ENCODE results near the gene CNTROB.
A peak's percentile ranks its signal among the peaks of the same experiment; 100 is the strongest.

The CNTROB gene

DNA sequence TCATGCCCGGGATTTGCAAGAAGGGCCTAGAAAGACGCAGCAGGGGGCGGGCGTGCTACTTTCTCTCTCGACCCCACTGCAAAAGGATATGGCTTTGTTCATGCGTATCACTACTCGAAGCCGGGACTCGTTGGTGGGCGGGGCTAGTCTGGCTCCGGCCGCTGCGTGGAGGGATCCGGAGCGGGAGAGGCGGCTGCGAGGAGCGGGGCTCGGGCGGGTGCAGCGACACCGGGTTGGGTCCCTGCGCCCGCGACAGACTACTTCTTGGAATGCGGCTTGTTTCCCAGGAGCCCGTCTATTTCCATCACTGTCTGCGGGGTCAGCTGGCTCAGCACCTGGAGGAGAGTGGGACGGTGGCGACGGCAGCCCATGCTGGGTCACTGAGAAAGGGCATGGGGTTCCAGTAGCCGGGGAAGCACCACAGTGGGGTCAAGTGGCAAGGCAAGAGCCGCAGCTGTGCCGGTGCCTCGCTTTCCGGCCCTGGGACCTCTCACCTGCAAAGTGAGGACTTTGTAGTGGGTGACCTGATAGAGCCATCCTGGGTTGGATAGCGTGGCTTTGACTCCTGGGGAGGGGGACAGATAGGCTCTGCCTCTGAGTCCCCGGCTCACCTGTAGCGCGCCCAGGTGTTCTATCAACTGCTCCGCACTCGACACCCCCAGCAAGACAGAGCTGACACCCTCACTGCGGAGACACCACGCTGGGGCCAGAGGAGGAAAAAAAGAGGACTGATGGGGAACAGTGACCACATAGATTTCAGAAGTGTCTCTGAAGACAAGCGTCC is 9.0 kb upstream of the CNTROB start:
- Histone ChIP-seq H3K27me3 (replicated peaks; ENCODE audit: control insufficient read depth, insufficient read depth, low read length, poor library complexity, severe bottlenecking) (no peaks in the 10 kb centered on the region), H3K4me1 (ENCODE audit: control insufficient read depth, insufficient read depth, low read length, poor library complexity, severe bottlenecking) (peaks cover 11% of the 10 kb centered on the region), H3K27ac (ENCODE audit: insufficient read depth, low read length, poor library complexity, severe bottlenecking) (peak overlapping the region; percentile 56), H3K4me3 (ENCODE audit: insufficient read depth, low read depth, low read length, poor library complexity, severe bottlenecking) (peak overlapping the region; percentile 58), H3K9me3 (ENCODE audit: control insufficient read depth, low read length) (no peaks in the 10 kb centered on the region), H3K36me3 (ENCODE audit: control insufficient read depth, insufficient read depth, low read length) (no peaks in the 10 kb centered on the region)
- DNase-seq = peak; percentile 69 to 74 (median 69)

DNA sequence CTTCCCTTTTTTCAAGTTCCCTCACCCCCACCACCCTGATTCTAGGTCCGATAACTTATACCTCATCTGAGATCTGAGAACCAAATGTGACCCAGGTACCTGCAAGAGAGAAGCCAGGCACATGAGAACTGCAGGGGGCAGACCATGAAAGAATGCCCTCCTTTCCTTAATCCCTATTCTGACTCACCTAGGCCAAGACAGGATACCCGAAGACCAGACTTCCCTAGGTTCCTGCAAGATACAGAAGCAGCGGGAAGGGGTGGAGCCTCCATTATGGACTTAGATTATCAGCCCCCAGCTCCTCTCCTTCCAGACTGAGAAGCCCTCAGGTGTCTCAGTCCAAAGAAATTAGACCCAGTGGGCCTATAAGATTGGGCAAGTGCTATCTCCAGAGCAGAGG is 4.4 kb upstream of the CNTROB start:
- Histone ChIP-seq H3K4me3 (ENCODE audit: insufficient read depth, low read depth, low read length, poor library complexity, severe bottlenecking) (no peak overlapping the region), H3K36me3 (ENCODE audit: control insufficient read depth, insufficient read depth, low read length) (peaks cover 7% of the 10 kb centered on the region), H3K27ac (ENCODE audit: insufficient read depth, low read length, poor library complexity, severe bottlenecking) (no peak overlapping the region), H3K27me3 (replicated peaks; ENCODE audit: control insufficient read depth, insufficient read depth, low read length, poor library complexity, severe bottlenecking) (no peaks in the 10 kb centered on the region), H3K4me1 (ENCODE audit: control insufficient read depth, insufficient read depth, low read length, poor library complexity, severe bottlenecking) (peaks cover 26% of the 10 kb centered on the region), H3K9me3 (ENCODE audit: control insufficient read depth, low read length) (no peaks in the 10 kb centered on the region)
- no peak for DNase-seq

DNA sequence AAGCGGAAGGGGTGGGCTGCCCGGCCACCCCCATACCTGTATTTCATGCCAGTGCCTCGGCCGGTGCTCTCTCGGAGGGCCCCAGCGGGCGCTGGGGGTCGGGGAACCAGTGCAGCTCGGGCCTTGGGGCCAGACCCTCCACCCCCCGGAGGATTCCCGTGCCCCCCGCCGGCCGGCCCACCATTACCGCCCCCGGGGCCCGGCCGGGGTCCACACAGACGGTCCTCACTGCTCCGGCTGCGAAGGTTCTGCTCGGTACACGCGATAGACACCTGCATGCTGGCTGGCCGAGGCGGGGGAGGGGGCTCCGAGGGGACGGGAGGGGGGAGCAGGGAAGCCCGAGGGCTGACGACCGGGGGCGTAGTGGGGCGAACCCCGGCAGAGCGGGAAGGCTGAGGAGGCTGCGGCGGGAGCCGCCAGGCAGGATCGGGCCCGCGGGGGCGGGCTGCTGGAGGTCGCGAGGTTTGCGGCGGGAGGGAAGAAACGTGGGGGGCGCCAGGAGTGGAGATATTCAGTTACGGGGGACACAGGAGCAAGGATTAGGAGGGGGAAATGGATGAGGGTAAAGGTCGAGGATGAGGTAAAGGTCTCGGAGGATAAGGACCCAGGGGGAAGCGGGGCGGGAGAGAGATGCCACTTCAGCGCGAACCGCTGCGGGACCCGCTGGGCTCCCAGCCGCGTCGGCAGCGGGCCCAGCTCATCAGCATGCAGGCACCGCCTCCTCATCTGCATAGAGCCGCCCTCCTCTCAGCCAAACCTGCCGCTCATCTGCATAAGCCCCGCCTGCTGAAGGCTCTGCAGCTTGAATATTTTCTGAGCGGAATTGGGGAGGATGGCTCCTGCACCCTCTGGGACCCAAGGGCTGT is 2.6 kb upstream of the CNTROB start, which contains the start of gene KCNAB3:
TSS of gene KCNAB3 (minus strand) at position 699 of the 866 bp plus-strand sequence. CDS start at position 278, 421 bp downstream.
- Histone ChIP-seq H3K4me3 (ENCODE audit: insufficient read depth, low read depth, low read length, poor library complexity, severe bottlenecking) (no peak within 1 kb of the TSS), H3K4me1 (ENCODE audit: control insufficient read depth, insufficient read depth, low read length, poor library complexity, severe bottlenecking) (peaks cover 29% of the 10 kb centered on the region), H3K27me3 (replicated peaks; ENCODE audit: control insufficient read depth, insufficient read depth, low read length, poor library complexity, severe bottlenecking) (no peaks in the 10 kb centered on the region), H3K36me3 (ENCODE audit: control insufficient read depth, insufficient read depth, low read length) (peaks cover 7% of the 10 kb centered on the region), H3K27ac (ENCODE audit: insufficient read depth, low read length, poor library complexity, severe bottlenecking) (no peak within 1 kb of the TSS), H3K9me3 (ENCODE audit: control insufficient read depth, low read length) (no peaks in the 10 kb centered on the region)
- peak in 2 of 3 donors; percentile 53 for DNase-seq

DNA sequence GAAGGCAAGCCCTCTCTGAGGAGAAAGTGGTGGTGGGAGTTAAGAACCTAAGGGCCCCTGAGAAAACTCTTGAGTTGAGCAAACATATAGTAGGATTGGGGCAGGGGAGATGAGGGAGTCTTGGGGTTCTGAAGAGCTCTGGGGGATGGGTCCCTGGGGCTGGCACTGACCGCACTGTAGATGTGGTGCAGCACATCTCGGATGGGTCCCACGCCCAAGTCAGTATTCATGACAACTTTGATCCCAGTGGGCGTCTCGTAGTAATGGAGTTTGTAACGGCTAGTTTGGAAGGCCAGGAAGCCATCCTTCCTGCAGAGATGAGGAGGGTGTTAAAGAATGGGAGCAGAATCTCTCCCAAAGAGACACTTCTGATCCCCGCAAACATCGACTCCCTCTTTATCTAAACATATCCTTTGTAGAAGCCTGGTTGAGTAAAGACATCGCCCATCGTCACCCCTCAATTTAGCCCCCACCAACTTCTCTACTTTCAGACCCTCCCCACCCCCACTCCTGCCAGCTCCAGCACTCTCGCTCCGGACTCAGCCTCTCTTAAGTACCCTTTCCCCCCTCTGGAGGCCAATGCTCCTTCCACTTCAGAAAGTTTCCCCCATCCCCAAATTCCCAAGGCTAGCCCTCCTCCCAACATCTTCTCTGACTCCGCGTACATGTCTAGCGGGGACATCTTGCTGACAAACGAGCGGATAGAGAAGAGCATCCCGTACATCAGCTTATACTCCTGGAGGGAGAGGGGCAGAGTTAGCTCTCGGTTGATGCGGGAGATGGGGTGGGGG is 970 bp upstream of the CNTROB start:
- Histone ChIP-seq H3K4me1 (ENCODE audit: control insufficient read depth, insufficient read depth, low read length, poor library complexity, severe bottlenecking) (peaks cover 29% of the 10 kb centered on the region), H3K27me3 (replicated peaks; ENCODE audit: control insufficient read depth, insufficient read depth, low read length, poor library complexity, severe bottlenecking) (no peaks in the 10 kb centered on the region), H3K27ac (ENCODE audit: insufficient read depth, low read length, poor library complexity, severe bottlenecking) (peak overlapping the region; percentile 89), H3K9me3 (ENCODE audit: control insufficient read depth, low read length) (no peaks in the 10 kb centered on the region), H3K36me3 (ENCODE audit: control insufficient read depth, insufficient read depth, low read length) (peaks cover 7% of the 10 kb centered on the region), H3K4me3 (ENCODE audit: insufficient read depth, low read depth, low read length, poor library complexity, severe bottlenecking) (peak overlapping the region; percentile 94)
- DNase-seq = no peak

DNA sequence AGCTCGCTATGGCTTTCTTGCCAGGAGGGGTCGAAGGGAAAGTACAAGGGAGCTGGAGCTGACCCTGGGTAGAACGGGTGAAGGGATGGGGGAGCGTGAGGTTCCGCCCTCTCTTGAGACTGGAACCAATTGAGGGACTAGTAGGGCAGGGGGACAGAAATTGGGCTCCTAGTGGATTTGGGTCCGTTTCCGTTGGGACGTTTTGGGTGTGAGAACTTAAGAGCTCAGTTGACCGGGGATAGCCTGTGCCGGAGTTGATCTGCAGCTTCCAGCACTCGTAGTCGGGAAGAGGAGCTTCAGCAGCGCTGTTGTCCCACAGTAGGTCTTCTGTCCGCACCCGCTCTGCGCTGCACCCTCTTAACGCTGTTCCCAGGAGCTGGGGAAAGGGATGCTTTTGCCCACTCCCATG is 481 bp downstream of the CNTROB start:
- Histone ChIP-seq H3K27me3 (replicated peaks; ENCODE audit: control insufficient read depth, insufficient read depth, low read length, poor library complexity, severe bottlenecking) (no peaks in the 10 kb centered on the region), H3K4me3 (ENCODE audit: insufficient read depth, low read depth, low read length, poor library complexity, severe bottlenecking) (peak overlapping the region; percentile 94), H3K27ac (ENCODE audit: insufficient read depth, low read length, poor library complexity, severe bottlenecking) (peak overlapping the region; percentile 89), H3K9me3 (ENCODE audit: control insufficient read depth, low read length) (no peaks in the 10 kb centered on the region), H3K4me1 (ENCODE audit: control insufficient read depth, insufficient read depth, low read length, poor library complexity, severe bottlenecking) (peaks cover 29% of the 10 kb centered on the region), H3K36me3 (ENCODE audit: control insufficient read depth, insufficient read depth, low read length) (peaks cover 18% of the 10 kb centered on the region)
- DNase-seq = peak in 1 of 3 donors; percentile 8

DNA sequence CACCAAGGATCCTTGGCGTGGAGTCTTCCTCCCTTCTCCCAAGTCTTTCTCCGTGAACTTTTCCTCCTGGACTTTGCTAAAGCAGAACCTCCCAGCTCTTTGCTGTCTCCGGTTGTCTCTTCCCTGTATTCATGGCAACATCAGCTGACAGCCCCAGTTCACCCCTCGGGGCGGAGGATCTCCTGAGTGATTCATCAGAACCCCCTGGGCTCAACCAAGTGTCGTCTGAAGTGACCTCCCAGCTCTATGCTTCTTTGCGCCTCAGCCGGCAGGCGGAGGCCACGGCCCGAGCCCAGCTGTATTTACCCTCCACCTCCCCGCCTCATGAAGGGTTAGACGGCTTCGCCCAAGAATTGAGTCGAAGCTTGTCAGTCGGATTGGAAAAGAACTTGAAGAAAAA is 943 bp downstream of the CNTROB start:
- no peak for DNase-seq
- peaks cover 29% of the 10 kb centered on the region for H3K4me1 ChIP-seq (ENCODE audit: control insufficient read depth, insufficient read depth, low read length, poor library complexity, severe bottlenecking)
- H3K27ac ChIP-seq (ENCODE audit: insufficient read depth, low read length, poor library complexity, severe bottlenecking) = no peak overlapping the region
- peaks cover 18% of the 10 kb centered on the region for H3K36me3 ChIP-seq (ENCODE audit: control insufficient read depth, insufficient read depth, low read length)
- no peaks in the 10 kb centered on the region for H3K27me3 ChIP-seq (replicated peaks; ENCODE audit: control insufficient read depth, insufficient read depth, low read length, poor library complexity, severe bottlenecking)
- H3K4me3 ChIP-seq (ENCODE audit: insufficient read depth, low read depth, low read length, poor library complexity, severe bottlenecking) = peak overlapping the region; percentile 94
- no peaks in the 10 kb centered on the region for H3K9me3 ChIP-seq (ENCODE audit: control insufficient read depth, low read length)

DNA sequence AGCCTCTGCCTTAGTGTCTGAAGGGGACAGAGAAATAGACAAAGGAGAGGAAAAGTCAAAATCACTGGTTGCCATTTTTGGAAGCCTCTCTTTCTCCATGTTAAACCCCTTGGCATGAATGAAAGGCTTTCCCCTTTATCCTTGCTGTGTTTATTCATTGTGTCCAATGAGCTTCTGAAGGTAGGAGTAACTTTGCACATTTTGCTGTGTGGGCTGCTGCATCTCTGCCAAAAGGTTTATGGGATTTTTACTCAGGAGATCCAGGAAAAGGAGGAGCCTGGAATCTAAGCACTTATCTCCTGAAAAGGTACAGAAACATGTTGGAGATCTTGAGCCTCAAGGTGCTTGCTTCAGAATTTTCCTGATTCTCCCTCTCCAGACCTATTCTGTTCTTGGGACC is 3.9 kb downstream of the CNTROB start:
- no peak overlapping the region for H3K4me3 ChIP-seq (ENCODE audit: insufficient read depth, low read depth, low read length, poor library complexity, severe bottlenecking)
- no peaks in the 10 kb centered on the region for H3K9me3 ChIP-seq (ENCODE audit: control insufficient read depth, low read length)
- H3K27ac ChIP-seq (ENCODE audit: insufficient read depth, low read length, poor library complexity, severe bottlenecking) = no peak overlapping the region
- peaks cover 11% of the 10 kb centered on the region for H3K36me3 ChIP-seq (ENCODE audit: control insufficient read depth, insufficient read depth, low read length)
- peaks cover 14% of the 10 kb centered on the region for H3K4me1 ChIP-seq (ENCODE audit: control insufficient read depth, insufficient read depth, low read length, poor library complexity, severe bottlenecking)
- no peaks in the 10 kb centered on the region for H3K27me3 ChIP-seq (replicated peaks; ENCODE audit: control insufficient read depth, insufficient read depth, low read length, poor library complexity, severe bottlenecking)
- DNase-seq = no peak

DNA sequence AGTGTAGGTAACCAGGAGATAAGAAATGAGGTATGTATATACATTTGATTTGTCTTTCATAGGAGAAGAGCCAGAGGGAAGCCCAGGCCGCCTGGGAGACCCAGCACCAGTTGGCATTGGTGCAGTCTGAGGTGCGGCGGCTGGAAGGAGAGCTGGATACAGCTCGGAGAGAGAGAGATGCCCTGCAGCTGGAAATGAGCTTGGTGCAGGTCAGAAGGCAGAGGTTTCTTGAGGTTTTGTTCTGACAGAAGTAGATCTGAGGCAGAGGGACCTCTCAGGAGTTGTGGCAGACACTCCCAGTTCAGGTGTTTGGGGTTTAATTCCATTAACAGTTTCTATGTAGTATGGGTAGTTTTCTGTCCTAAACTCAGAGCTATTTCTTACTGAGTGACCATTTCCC is 8.0 kb downstream of the CNTROB start:
- peaks cover 33% of the 10 kb centered on the region for H3K36me3 ChIP-seq (ENCODE audit: control insufficient read depth, insufficient read depth, low read length)
- DNase-seq = no peak
- H3K27ac ChIP-seq (ENCODE audit: insufficient read depth, low read length, poor library complexity, severe bottlenecking) = no peak overlapping the region
- H3K4me3 ChIP-seq (ENCODE audit: insufficient read depth, low read depth, low read length, poor library complexity, severe bottlenecking) = no peak overlapping the region
- H3K9me3 ChIP-seq (ENCODE audit: control insufficient read depth, low read length) = no peaks in the 10 kb centered on the region
- H3K4me1 ChIP-seq (ENCODE audit: control insufficient read depth, insufficient read depth, low read length, poor library complexity, severe bottlenecking) = no peaks in the 10 kb centered on the region
- no peaks in the 10 kb centered on the region for H3K27me3 ChIP-seq (replicated peaks; ENCODE audit: control insufficient read depth, insufficient read depth, low read length, poor library complexity, severe bottlenecking)

DNA sequence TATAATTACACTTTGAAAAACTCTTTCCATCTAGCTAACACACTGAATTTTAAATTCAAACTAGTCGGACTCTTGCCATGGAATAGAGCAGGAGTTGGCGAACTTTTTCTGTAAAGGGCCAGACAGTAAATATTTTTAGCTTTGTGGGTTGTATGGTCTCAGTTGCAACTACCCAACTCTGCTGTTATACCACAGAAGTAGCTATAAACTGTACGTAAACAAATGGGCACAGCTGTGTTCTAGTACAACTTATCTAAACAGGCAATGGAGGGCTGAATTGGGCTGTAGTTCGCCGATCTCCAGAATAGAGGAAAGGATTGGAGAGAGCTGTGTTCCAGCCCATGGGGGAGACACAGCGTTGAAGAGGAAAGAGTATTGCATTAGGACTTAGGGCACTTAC is 8.7 kb downstream of the CNTROB start:
- Histone ChIP-seq H3K9me3 (ENCODE audit: control insufficient read depth, low read length) (no peaks in the 10 kb centered on the region), H3K4me3 (ENCODE audit: insufficient read depth, low read depth, low read length, poor library complexity, severe bottlenecking) (no peak overlapping the region), H3K27me3 (replicated peaks; ENCODE audit: control insufficient read depth, insufficient read depth, low read length, poor library complexity, severe bottlenecking) (no peaks in the 10 kb centered on the region), H3K27ac (ENCODE audit: insufficient read depth, low read length, poor library complexity, severe bottlenecking) (no peak overlapping the region), H3K4me1 (ENCODE audit: control insufficient read depth, insufficient read depth, low read length, poor library complexity, severe bottlenecking) (no peaks in the 10 kb centered on the region), H3K36me3 (ENCODE audit: control insufficient read depth, insufficient read depth, low read length) (peaks cover 38% of the 10 kb centered on the region)
- no peak for DNase-seq
